Liver (tissue), 9 donors: ENCODE data around the gene PHF21B. TPM values are rescaled to one million over a fixed set of nuclear protein-coding genes. Genes with fewer than 3 reads are reported as not detected.

Source experiments
- DNase-seq: peaks from one replicate; pipeline ENCODE4 v3.0.0-alpha.2; 2017; ENCODE audit warnings: low spot score
- H3K27ac ChIP-seq, 2 donors: one replicate each; pipeline ENCODE4 v1.7.0; 2013; ENCODE audit warnings: inconsistent platforms in 2 of 2, low read length in 2 of 2, control low read depth in 1 of 2, low read depth in 1 of 2, mild to moderate bottlenecking in 1 of 2
- H3K27me3 ChIP-seq, 4 donors: one replicate each; pipeline versions ENCODE4 v1.6.1 to v1.7.0; 2013; ENCODE audit warnings: low read length in 3 of 4, inconsistent platforms in 1 of 4, mild to moderate bottlenecking in 1 of 4, moderate library complexity in 1 of 4; ENCODE audit not compliant: control insufficient read depth in 4 of 4, insufficient read depth in 4 of 4
- H3K36me3 ChIP-seq, 4 donors: one replicate each; pipeline versions ENCODE4 v1.6.1 to v1.7.0; 2013; ENCODE audit warnings: low read length in 3 of 4, mild to moderate bottlenecking in 3 of 4, low read depth in 1 of 4, moderate library complexity in 1 of 4; ENCODE audit not compliant: control insufficient read depth in 4 of 4, insufficient read depth in 3 of 4
- H3K4me1 ChIP-seq, 4 donors: one replicate each; pipeline versions ENCODE4 v1.6.1 to v1.7.0; 2013; ENCODE audit warnings: low read length in 3 of 4, mild to moderate bottlenecking in 3 of 4, moderate library complexity in 1 of 4; ENCODE audit not compliant: control insufficient read depth in 4 of 4, insufficient read depth in 4 of 4
- H3K4me3 ChIP-seq, 3 donors: one replicate each; pipeline versions ENCODE4 v1.6.1 to v1.7.0; 2013; ENCODE audit warnings: low read length in 3 of 3, control low read depth in 1 of 3, low read depth in 1 of 3, mild to moderate bottlenecking in 1 of 3
- H3K9ac ChIP-seq, 2 donors: one replicate each; pipeline ENCODE4 v1.7.0; 2013; ENCODE audit warnings: low read length in 2 of 2, mild to moderate bottlenecking in 2 of 2, moderate library complexity in 2 of 2, control low read depth in 1 of 2, low read depth in 1 of 2
- H3K9me3 ChIP-seq, 4 donors: one replicate each; pipeline versions ENCODE4 v1.6.1 to v1.7.0; 2013; ENCODE audit warnings: low read length in 3 of 4; ENCODE audit not compliant: control insufficient read depth in 4 of 4
- ATF3 ChIP-seq: IDR thresholded peaks from 2 replicates; pipeline ENCODE4 v1.6.1; 2016; ENCODE audit warnings: antibody characterized with exemption
- CTCF ChIP-seq: fragments of 150-350 bp; IDR thresholded peaks from 2 replicates; pipeline ENCODE4 v1.5.1; 2017; ENCODE audit warnings: improper control_type of control experiment, low read depth, low read length; ENCODE audit not compliant: missing input control
- EGR1 ChIP-seq, 2 donors: IDR thresholded peaks; 2 replicates each; pipeline ENCODE4 v1.6.1; 2016 to 2018; ENCODE audit warnings: antibody characterized with exemption in 2 of 2, low read depth in 2 of 2
- FOXA1 ChIP-seq: IDR thresholded peaks from 2 replicates; pipeline ENCODE4 v1.6.1; 2016; ENCODE audit warnings: antibody characterized with exemption
- FOXA2 ChIP-seq: IDR thresholded peaks from 2 replicates; pipeline ENCODE4 v1.6.1; 2016; ENCODE audit warnings: antibody characterized with exemption
- GABPA ChIP-seq, 2 donors: IDR thresholded peaks in 1 of 2; conservative IDR thresholded peaks in 1 of 2; 2 replicates each; pipeline ENCODE4 v1.6.1; 2016; ENCODE audit warnings: antibody characterized with exemption in 2 of 2, mild to moderate bottlenecking in 1 of 2, moderate library complexity in 1 of 2
- HNF4A ChIP-seq, 2 donors: conservative IDR thresholded peaks; 2 replicates each; pipeline ENCODE4 v1.6.1; 2016; ENCODE audit warnings: antibody characterized with exemption in 2 of 2, mild to moderate bottlenecking in 2 of 2
- HNF4G ChIP-seq: IDR thresholded peaks from 2 replicates; pipeline ENCODE4 v1.6.1; 2016; ENCODE audit warnings: antibody characterized with exemption
- JUND ChIP-seq, 2 donors: IDR thresholded peaks; 2 replicates each; pipeline ENCODE4 v1.6.1; 2016; ENCODE audit warnings: antibody characterized with exemption in 2 of 2
- MAX ChIP-seq: IDR thresholded peaks from 2 replicates; pipeline ENCODE4 v1.6.1; 2016; ENCODE audit warnings: antibody characterized with exemption
- NR2F2 ChIP-seq: IDR thresholded peaks from 2 replicates; pipeline ENCODE4 v1.6.1; 2016; ENCODE audit warnings: antibody characterized with exemption
- RAD21 ChIP-seq, 2 donors: IDR thresholded peaks; 2 replicates each; pipeline ENCODE4 v1.6.1; 2016; ENCODE audit warnings: antibody characterized with exemption in 2 of 2, mild to moderate bottlenecking in 2 of 2
- REST ChIP-seq: IDR thresholded peaks from 2 replicates; pipeline ENCODE4 v1.6.1; 2016; ENCODE audit warnings: antibody characterized with exemption, mild to moderate bottlenecking
- RXRA ChIP-seq, 2 donors: IDR thresholded peaks; 2 replicates each; pipeline ENCODE4 v1.6.1; 2017 to 2018; ENCODE audit warnings: antibody characterized with exemption in 2 of 2, mild to moderate bottlenecking in 1 of 2
- SP1 ChIP-seq: IDR thresholded peaks from 2 replicates; pipeline ENCODE4 v1.6.1; 2018; ENCODE audit warnings: antibody characterized with exemption, mild to moderate bottlenecking
- TAF1 ChIP-seq: conservative IDR thresholded peaks from 2 replicates; pipeline ENCODE4 v1.6.1; 2016; ENCODE audit warnings: antibody characterized with exemption, mild to moderate bottlenecking
- YY1 ChIP-seq: IDR thresholded peaks from 2 replicates; pipeline ENCODE4 v1.6.1; 2016; ENCODE audit warnings: antibody characterized with exemption, mild to moderate bottlenecking
- WGBS: extraction: QIAGEN DNeasy Blood & Tissue Kit; methylation state at CpG from one replicate; pipeline ENCODE4 v1.1.7; 2013; 5-methylcytosine and 5-hydroxymethylcytosine counted together
- polyA plus RNA-seq, 2 donors: library from polyadenylated mRNA; stranded (reverse) in 1 of 2; unstranded in 1 of 2; fragments of 200-250 nt in 1 of 2; fragments of >200 nt in 1 of 2; fragmentation: Nextera tagmentation in 1 of 2; extraction: Ambion mirVana in 1 of 2; gene quantifications; one replicate each; pipeline versions ENCODE4 v1.2.1 to v1.2.3, GENCODE V29; 2013 to 2015
- total RNA-seq, 2 donors: library from RNA; depleted of rRNA; stranded (reverse); fragments of >200 nt; gene quantifications; one replicate each; pipeline ENCODE4 v1.2.3, GENCODE V29; 2014
- donor health status: healthy.
- donor health status: healthy.
- donor health status: healthy.
- donor health status: healthy.
- donor health status: healthy.

PHF21B gene
- total and polyA plus RNA-seq, 4 donors = not detected

GRCh38 chr22:44999687-45000086 lies 10.1 kb downstream of the PHF21B start (continued):
- TF ChIP-seq CTCF (no peak), GABPA (IDR thresholded peaks at IDR 0.05 in 1 of 2, conservative IDR thresholded peaks at IDR 0.05 in 1 of 2) (no peak)

GRCh38 chr22:44999231-44999630 lies 10.6 kb downstream of the PHF21B start:
- Histone ChIP-seq H3K27me3 (peaks cover 0 to 4% (median 2%) of the 10 kb centered on the region in 4 donors), H3K4me3 (no peak overlapping the region), H3K27ac (no peak overlapping the region), H3K36me3 (no peaks in the 10 kb centered on the region), H3K9ac (no peak overlapping the region), H3K4me1 (no peaks in the 10 kb centered on the region), H3K9me3 (no peaks in the 10 kb centered on the region)
- WGBS = 80% methylated on average over 15 of the region's 15 CpGs
- no peak for TF ChIP-seq REST
- no peak for TF ChIP-seq GABPA (IDR thresholded peaks at IDR 0.05 in 1 of 2, conservative IDR thresholded peaks at IDR 0.05 in 1 of 2)
- TF ChIP-seq SP1 = no peak
- no peak for TF ChIP-seq NR2F2
- no peak for TF ChIP-seq ATF3
- TF ChIP-seq HNF4G = no peak
- no peak for TF ChIP-seq YY1
- TF ChIP-seq JUND (IDR thresholded peaks at IDR 0.05) = no peak
- no peak for TF ChIP-seq FOXA2
- TF ChIP-seq MAX = no peak
- no peak for TF ChIP-seq HNF4A (conservative IDR thresholded peaks at IDR 0.05)
- TF ChIP-seq EGR1 (IDR thresholded peaks at IDR 0.05; ENCODE audit: low read depth in 2 of 2) = no peak
- no peak for TF ChIP-seq RXRA (IDR thresholded peaks at IDR 0.05)
- no peak for TF ChIP-seq RAD21 (IDR thresholded peaks at IDR 0.05)
- TF ChIP-seq TAF1 = no peak
- TF ChIP-seq FOXA1 = no peak
- DNase-seq = no peak

- H3K36me3 ChIP-seq = no peaks in the 10 kb centered on the region
- no peak overlapping the region for H3K27ac ChIP-seq
- peaks cover 0 to 4% (median under 1%) of the 10 kb centered on the region in 4 donors for H3K27me3 ChIP-seq
- no peaks in the 10 kb centered on the region for H3K9me3 ChIP-seq
- 79% methylated on average over 11 of the region's 11 CpGs for WGBS
- DNase-seq = no peak
- H3K4me3 ChIP-seq = no peak overlapping the region
- no peak overlapping the region for H3K9ac ChIP-seq
- H3K4me1 ChIP-seq = no peaks in the 10 kb centered on the region
- TF ChIP-seq EGR1 (IDR thresholded peaks at IDR 0.05; ENCODE audit: low read depth in 2 of 2) (no peak), HNF4A (conservative IDR thresholded peaks at IDR 0.05) (no peak), FOXA2 (no peak), FOXA1 (no peak), NR2F2 (no peak), ATF3 (no peak)
These were observed 11.5 kb downstream of the PHF21B start for GRCh38 chr22:44998296-44998695.
